GM21447 (cell line): ENCODE data around the gene RPS23.

Source experiments
- ATAC-seq: cut with Tn5 transposase; IDR thresholded peaks from one replicate; pipeline ENCODE4 v1.9.1; 2021; ENCODE audit not compliant: unreplicated experiment

Gene RPS23

DNA sequence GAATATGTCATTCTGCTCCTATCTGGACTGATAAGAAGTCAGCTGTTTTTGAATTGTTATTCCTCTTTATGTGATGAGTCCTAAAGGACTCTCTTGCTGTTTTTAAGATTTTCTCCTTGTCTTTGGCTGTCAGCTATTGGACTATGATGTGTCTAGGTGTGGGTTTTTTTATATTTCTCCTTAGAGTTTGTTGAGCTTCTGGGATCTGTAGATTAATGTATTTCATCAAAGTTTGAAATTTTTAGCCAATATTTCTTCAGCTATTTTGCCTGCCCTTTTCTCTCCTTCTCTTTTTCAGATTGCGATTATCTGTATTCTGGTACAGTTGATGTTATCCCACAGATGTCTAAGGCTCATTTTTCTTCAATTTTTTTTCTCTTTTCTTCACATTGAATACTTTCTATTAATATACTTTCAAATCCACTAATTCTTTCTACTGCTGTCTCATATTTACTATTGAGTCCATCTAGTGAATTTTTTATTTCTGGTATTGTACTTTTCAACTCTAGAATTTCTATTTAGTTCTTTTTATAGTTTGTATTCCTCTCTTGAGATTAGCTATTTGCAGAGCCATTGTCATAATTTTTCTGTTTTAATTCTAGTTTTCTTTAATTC lies 31.1 kb downstream of the RPS23 start:
- no peak for ATAC-seq

GRCh38 chr5:82244854-82245635 lies 33.1 kb downstream of the RPS23 start:
- ATAC-seq: no peak

GRCh38 chr5:82244151-82244550 lies 34.0 kb downstream of the RPS23 start:
- no peak for ATAC-seq

DNA sequence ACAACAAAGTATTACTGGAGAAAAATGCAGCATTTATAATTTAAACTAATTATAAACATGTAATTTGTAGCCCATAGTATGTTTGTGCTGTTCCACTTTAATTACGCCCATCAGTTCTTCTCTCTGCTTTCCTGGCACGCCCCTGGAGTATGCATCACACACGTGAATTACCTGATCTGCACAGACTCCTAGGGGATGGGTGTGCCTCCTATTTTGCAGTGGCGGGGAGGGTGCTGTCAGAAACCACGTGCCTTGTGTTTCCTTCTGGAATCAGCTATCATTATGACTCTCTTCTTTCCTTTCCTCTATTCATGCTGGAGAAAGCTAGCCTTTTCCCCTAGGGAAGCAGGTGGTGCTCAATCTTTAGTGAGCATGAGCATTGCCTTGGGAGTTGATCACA lies 43.3 kb downstream of the RPS23 start:
- no peak for ATAC-seq

GRCh38 chr5:82225525-82226172 lies 52.5 kb downstream of the RPS23 start:
- peak; percentile 93 for ATAC-seq
